HG03060 (cell line): ENCODE data around the gene EIF4G3.
"Not testable (repeated sequence)": the region's sequence is repeated elsewhere in the genome, so short reads cannot be mapped to it uniquely, and the experiment has no call there.

ENCODE experiments used
- ATAC-seq: cut with Tn5 transposase; IDR thresholded peaks from one replicate; pipeline ENCODE4 v1.9.1; 2021; ENCODE audit warnings: low read depth, moderate number of reproducible peaks; ENCODE audit not compliant: unreplicated experiment

EIF4G3 gene

GRCh38 chr1:21042929-21043605, 133.6 kb downstream of the EIF4G3 start:
- ATAC-seq = no peak

GRCh38 chr1:21041541-21041940, 135.2 kb downstream of the EIF4G3 start:
- no peak for ATAC-seq

- no peak for ATAC-seq
Observed at GRCh38 chr1:21037091-21037490, 139.6 kb downstream of the EIF4G3 start.

DNA sequence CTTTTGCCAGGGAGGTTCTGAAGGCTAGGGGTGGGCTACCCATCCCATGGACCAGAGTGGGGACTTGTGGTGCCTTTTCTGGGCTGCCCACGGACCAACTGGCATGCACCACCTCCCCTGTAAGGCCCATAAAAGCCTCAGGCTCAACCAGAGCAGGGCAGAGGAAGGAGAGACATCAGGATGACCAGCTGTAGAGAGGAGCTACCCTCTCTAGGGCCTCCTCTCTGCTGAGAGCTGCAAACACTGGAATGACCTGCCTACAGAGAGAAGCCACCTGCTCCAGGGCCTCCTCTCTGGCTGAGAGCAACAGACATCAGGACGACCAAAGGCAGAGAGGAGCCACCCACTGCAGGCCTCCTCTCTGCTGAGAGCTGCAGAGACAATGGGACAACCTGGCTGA, 140.9 kb downstream of the EIF4G3 start:
- no peak for ATAC-seq

GRCh38 chr1:21034725-21035628, 141.7 kb downstream of the EIF4G3 start:
- no peak for ATAC-seq

- no peak for ATAC-seq
Observed at GRCh38 chr1:21032741-21033140, 144.0 kb downstream of the EIF4G3 start.

DNA sequence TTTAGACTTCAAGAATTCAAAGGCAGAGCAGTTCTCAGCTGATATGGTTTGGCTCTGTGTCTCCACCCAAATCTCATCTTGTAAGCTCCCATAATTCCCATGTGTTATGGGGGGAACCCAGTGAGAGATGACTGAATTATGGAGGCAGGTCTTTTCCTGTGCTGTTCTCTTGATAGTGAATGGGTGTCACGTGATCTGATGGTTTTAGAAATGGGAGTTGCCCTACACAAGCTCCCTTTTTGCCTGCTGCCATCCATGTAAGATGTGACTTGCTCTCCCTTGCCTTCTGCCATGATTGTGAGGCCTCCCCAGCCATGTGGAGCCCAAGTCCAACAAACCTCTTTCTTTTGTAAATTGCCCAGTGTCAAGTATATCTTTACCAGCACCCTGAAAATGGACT, 146.5 kb downstream of the EIF4G3 start:
- ATAC-seq = no peak

DNA sequence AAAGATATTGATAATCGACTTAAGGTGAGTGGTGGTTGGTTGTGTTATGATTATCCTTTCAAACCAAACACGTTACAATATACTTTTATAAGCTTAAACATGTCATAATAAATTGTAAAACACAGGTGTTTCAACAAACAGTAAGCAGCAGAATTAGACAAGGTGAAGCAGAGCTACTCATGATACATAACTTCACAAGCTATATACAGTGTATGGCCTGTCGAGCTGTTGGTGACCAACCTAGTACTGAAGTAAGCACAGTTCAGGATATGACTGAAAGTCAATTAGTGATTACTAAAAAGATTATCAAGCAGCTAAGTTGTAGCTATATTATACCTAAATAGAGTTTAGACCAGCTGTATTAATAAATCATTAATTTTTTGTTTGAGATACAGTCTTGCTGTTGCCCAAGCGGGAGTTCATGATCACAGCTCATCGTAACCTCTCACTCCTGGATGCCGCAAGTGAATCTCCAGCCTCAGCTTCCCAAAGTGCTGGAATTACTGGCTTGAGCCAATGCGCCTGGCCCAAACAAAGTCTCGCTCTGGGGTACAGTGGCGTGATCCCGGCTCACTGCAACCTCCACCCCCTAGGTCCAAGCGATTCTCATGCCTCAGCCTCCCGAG, 148.1 kb downstream of the EIF4G3 start:
- no peak for ATAC-seq

- ATAC-seq = no peak
Observed at GRCh38 chr1:21027805-21028204, 148.9 kb downstream of the EIF4G3 start.

- ATAC-seq = no peak
Observed at GRCh38 chr1:21024918-21025317, 151.8 kb downstream of the EIF4G3 start.

DNA sequence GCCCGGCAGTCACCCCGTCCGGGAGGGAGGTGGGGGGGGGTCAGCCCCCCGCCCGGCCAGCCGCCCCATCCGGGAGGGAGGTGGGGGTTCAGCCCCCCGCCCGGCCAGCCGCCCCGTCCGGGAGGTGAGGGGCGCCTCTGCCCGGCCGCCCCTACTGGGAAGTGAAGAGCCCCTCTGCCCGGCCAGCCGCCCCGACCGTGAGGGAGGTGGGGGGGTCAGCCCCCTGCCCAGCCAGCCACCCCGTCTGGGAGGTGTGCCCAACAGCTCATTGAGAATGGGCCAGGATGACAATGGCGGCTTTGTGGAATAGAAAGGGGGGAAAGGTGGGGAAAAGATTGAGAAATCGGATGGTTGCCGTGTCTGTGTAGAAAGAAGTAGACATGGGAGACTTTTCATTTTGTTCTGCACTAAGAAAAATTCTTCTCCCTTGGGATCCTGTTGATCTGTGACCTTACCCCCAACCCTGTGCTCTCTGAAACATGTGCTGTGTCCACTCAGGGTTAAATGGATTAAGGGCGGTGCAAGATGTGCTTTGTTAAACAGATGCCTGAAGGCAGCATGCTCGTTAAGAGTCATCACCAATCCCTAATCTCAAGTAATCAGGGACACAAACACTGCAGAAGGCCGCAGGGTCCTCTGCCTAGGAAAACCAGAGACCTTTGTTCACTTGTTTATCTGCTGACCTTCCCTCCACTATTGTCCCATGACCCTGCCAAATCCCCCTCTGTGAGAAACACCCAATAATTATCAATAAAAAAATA, 152.4 kb downstream of the EIF4G3 start:
- not testable (repeated sequence) for ATAC-seq

DNA sequence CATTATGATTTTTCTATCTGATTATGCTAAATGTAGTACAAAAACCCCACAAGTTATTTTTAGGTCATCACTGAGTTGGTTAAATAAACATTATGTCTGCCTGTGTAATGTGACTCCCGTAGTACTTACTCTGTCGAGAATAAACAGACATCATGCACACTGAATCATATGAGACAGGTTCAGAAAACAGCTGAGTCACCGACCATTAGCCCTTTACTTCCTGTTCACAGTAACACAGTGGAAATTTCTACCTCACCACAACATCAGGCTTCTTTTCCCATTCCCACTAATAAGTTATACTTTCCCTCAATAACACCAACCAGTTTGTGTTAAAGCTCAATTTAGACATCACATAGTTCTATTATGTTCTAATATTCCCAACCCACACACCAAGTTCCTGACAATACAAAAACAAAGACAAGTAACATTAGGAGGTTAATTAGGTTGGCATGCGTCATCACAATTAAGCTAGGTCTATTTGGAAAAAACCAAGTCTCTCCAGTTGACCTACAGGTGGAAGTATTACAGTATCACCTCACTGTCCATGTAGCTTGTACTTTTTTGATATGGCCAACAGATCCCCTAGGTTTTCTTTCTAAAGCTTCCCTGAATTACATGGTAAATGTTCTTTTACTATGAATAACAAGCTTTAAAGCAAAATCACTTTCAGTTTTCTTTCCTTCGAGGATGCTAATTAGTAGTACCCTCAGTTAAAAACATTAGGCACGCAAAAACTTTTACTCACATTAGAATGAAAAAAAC, 154.2 kb downstream of the EIF4G3 start:
- ATAC-seq = peak; percentile 83

GRCh38 chr1:21021311-21021710, 155.4 kb downstream of the EIF4G3 start:
- ATAC-seq = no peak

- no peak for ATAC-seq
Observed at GRCh38 chr1:21020151-21020550, 156.5 kb downstream of the EIF4G3 start.

DNA sequence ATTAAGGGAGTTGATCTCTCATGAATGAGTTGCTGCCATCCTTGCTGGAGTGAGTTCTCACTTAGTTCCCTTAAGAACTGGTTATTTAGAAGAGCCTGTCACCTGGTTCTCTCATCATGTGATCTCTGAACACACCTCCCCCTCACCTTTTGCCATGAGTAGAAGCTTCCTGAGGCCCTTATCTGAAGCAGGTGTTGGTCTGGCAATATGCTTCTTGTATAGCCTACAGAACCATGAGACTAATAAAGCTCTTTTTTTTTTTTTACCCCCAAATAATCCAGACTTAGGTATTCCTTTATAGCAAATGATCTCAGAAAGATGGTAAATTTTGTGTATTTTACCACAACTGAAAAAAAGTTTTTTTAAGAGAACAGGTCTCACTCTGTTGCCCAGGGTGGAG, 158.0 kb downstream of the EIF4G3 start:
- no peak for ATAC-seq

- no peak for ATAC-seq
Observed at GRCh38 chr1:21013510-21013909, 163.2 kb downstream of the EIF4G3 start.

GRCh38 chr1:21012937-21013336, 163.8 kb downstream of the EIF4G3 start:
- no peak for ATAC-seq

DNA sequence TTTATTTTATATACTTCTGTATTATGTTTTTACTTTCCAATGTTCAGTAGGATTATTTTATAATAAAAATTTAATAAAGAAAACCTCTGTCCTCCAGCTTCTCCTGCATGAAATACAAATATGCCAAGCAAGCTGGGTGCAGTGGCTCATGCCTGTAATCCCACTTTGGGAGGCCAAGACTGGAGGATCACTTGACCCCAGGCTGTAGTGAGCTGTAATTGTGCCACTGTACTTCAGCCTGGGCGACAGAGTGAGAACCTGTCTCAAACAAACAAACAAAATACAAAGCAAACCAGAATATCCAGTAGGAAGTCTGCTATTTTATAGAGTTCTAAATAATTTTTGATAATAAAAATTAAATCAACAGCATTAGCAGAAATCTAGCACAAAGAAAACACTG, 168.8 kb downstream of the EIF4G3 start:
- no peak for ATAC-seq

GRCh38 chr1:21005466-21006239, 171.0 kb downstream of the EIF4G3 start:
- ATAC-seq = no peak
